GM18870 (cell line): ENCODE data around the gene CLSTN2.

ENCODE experiments used
- ATAC-seq: cut with Tn5 transposase; IDR thresholded peaks from one replicate; pipeline ENCODE4 v1.9.1; 2021; ENCODE audit warnings: moderate library complexity; ENCODE audit not compliant: unreplicated experiment

CLSTN2 gene

DNA sequence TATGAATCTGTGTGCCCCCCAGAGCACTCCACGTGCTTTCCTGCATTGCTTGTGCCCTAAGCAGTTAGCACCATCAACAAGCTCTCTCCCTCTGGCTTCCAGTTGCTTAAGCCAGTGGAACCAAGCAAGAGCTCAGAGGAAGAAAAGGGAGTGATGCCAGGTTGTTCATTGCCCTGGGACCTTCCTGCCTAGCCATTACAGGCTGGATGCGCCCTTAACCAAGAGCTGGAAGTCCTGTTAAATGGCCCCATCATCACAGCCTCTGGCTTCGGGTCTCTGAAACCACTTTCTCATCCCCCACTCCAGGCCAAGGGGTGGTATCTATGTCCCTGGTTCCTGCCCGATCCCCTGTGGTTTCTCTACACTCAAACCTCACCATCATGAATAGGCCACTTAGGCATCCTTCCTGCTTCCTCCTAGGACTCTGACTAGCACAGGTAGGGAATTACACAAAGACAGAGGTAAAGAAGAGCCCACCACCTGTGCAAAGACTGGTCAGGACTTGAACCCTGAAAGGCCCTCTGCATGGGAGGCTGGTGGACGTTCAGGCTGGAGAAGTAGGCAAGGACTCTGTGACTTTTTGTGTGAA is 433.3 kb downstream of the CLSTN2 start:
- ATAC-seq: no peak

DNA sequence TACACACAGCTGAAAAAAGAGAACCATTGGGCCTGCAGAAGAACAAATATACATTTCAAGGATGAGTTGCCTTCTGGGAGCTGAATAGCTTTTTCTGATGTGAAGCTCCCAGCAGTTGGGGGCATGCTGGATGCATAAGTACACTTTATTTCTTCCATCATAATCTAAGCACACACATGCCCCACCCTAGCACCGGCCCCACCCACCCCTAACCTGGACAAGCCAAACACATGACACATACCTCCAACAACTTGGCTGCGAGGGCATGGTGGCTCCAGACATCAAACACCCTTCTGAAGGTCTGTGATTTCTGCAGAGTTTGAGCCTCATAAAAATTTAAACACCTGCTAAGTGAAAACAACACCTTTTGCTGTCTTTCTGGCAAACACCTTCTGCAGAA is 435.7 kb downstream of the CLSTN2 start:
- ATAC-seq: no peak

DNA sequence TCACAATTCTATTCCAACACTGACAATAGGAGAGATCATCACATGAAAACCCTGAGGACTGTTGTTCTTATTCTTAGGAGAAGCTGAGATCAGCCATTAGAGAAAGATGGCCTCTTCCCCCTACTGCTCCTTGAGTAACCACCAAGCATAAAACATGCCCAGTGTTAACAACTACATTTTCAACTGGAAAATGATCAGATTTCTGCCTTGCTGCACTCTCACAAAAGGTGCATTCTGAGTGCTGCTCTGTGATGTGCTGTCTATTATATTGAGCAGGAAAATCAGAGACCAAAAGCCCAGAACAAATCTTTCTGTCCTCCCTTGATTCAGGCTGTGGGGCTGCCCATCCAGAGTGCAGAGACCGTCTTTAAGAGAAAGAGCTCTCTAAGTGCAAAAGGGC is 438.2 kb downstream of the CLSTN2 start:
- no peak for ATAC-seq

DNA sequence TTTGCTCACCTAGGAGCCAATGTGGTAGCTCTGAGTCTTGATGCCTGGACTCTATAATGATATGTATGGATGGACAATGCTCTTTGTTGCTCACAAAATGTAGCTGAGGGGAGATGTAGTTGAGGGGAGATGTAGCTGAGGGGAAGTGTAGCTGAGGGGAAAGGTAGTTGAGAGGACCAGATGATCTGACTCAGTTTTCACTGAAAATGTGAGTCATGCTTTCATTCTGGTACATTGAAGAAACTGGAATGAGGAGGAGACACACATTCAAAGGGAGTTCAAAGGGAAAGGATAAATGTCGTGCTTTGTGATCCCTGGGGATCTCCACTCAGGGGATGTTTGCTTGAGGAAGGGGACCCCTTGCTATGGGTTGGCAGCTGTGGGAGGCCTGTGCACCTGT is 440.0 kb downstream of the CLSTN2 start:
- no peak for ATAC-seq

DNA sequence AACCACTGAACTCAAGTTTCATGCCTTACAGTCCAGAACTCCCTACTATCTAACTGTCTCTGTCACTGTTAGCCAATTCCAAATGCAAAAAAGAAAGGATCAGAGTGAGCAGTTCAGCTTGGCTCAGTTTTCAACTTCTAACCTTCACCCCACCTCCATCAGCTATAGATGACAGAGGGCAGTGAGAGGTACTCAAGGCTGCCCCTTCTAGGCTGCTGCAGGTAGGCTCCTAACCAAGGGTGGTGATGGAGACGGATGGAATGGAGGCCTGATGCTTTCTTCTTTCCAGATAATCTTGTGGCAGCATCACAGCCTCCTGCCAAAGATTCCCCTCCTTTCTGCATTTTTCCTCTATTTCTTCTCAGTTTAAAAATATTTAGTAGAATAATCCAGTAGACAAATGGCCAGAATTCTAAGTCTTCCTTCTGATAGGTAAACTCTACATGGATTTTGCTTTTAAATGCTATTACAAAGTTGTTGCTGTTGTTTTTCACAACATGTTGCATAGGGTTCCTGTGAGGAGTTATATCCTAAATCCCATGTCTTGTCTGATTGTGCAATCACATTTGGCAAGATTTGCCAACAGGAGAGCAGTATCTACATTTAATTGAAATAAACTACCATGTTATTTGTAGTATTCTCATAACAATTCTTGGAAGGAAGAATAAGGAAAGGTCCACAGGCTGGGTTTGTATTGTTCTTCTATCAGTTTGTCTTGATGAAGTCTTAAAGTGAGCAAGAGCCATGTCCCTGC is 441.3 kb downstream of the CLSTN2 start:
- no peak for ATAC-seq

DNA sequence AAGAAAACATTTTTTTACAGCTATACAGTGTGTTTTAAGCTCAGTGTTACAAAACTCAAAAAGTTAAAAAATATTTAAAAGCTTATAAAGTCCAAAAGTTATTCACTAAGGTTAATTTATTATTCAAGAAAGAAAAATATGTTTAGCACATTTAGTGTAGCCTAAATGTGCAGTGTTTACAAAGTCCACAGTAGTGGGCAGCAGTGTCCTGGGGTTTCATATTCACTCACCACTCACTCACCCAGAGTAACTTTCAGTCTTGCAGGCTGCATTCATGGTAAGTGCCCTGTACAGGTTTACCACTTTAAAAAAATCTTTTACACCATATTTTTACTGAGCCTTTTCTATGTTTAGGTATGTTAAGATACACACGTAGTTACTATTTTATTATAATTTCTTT is 442.7 kb downstream of the CLSTN2 start:
- ATAC-seq: no peak

DNA sequence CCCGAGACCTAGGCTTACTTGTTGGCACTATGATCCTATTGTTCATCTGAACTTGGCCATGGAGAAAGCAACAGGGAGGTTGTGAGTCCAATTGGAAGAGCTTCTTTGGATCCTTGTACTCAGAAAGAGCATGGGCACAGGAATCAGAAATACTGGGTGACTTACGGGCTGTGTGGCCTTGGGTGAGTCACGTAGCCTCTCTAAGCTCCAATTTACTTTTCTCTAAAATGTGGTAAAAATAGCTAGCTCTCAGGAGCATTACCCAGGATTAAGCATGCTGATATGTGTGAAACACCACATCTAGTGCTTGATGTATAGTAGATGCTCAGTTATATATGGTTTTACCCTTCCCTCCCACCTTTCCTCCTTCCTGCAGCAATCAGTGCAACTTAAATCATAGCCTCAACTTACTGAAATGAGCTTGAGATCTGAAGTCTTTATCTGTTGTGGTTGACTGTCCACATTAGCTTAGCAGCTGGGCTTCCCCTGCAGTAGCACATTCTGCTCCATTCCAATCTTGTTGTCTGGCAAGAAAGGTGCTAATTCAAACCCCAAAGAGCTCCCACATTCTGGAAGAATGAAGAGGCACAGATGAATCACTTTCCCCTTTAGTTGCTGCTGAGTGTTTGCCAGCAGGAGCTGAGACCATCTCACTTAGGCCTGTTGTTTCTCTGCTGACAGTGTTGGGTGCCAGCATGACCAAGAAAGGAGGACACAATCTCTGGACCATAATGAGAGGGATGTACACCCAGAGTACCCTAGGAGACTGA is 443.8 kb downstream of the CLSTN2 start:
- no peak for ATAC-seq

DNA sequence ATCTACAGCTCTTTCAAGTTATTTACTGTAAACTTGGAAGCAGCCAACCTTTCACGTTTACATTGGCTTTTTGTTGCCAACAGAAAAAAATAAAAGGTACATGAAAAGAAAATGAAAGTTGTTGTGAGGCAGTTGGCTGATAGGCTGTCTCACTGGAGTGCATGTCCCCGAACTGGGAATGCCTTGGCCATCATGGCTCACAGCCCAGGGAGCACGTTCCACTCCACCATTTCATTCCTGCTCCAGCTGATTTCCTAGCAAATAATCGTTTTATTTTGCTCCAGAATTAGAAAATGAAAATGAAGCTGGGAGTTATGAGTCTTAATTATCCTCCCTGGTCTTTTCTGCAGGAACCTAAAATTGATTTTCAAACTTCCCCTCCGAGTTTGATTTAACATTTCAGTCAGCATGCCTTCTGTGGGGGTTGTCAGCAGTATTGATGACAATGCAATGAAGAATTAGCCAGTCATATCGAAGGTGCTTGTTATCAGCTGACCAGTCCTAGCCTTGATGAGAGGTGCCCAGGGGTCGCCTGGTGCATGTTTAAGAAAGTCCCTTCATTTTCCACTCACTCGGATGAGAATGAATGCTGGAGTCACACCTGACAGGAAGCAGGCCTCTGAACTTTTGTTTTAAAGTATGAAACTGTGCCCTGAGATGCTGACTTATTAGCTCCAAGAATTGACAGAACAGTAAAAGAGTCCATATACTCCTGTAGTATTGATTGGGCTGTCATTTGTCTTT is 449.2 kb downstream of the CLSTN2 start:
- no peak for ATAC-seq

DNA sequence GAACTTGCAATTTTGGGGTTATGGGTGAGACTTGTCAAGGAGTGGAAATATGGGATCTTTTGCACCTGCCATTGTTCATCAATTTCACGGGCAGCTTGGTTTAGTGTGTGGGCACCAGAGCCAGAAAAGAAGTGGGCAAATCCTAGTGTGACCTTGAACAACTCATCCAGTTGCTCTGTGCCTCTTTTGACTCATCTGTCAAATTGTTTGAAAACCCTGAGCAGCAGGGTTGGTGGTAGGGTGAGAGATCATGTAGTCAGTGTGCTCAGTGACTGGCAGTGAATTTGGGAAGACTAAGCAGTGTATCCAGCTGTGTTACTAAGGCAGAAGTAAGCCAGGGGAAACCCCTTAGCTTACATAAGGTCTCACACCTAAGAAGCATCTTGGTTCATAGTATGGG is 449.9 kb downstream of the CLSTN2 start:
- ATAC-seq: no peak

DNA sequence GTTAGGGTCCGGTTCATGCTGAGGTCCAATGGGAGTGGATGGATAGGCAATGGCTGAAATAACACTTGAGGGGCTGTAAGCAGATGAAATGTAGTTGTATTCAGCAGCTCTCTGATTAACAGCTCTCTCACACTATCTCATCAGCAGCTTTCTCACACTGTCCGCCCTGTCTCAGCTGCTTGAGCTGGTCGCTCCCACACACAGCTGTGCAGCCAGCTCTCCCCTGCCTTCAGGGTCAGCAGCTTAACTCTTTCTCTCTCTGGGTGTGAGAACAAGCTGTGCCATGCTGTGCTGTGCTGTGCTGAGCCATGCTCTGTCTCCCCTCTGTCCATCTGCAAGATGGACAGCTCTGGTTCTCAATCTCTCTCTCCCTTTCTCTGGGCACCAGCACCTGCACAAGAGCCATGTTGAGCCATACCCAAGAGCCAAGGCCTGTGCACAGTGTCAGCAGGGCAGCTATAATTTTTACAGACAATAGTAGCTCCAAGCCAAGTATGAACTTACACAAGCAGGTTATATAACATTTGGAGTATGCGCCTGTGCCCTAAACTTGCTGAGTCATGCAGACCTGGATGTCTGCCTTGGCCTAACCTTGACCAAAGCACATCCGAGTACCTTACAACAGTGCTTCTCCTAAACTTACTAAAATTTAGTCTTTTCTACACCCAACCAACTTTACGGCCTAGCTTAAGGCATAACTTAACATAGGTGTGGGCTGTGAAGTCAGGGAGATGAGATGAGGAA is 451.5 kb downstream of the CLSTN2 start:
- no peak for ATAC-seq

DNA sequence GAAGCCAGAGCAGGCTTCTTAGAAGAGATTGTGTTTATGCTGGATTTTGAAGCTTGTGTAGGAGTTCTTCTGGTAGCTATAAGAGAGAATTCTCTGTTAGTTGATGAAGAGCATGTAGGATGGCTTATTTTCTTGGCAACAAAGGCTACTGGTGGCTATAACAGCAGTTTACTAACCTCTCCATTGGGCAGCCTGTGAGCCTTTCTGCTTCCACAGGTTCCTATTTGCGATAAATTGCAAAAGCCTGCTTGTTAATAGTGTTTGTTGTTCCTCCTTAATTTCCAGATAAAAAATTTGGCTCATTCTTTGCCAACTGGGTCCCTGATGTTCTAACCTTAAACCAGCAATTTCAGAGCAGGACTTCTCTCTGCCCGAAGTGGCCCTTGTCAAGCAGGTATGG is 452.3 kb downstream of the CLSTN2 start:
- ATAC-seq: no peak

DNA sequence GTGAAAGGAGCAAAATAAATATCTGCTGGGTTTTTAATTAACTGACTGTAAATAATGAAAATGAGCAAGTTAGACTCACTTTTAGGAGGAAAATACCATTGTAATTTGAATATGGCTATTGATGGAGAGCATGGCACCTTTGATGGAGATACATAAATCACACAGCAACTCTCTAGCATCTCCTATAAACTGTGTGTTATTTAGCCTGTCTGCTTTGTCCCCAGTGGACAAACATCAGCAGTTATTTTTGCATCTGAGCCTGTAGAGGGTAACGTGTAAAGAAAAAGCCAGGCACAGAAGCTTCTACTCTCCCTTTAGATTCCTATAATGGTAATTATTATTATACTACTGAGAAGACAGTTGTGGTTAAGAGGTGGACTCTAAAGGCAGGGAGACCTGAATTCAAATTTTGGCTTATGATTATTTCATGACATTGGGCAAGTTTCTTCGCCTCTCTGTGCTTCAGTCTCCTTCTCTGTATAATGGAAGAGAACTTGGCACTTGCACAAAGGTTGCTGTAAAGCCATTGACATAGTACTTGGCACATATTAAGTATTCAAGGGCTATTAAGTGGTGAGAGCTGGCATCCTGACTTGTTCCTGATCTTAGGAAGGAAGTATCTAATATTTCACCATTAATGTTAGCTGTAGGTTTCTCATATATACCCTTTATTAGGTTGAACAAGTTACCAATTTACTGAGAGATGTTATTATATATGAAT is 453.4 kb downstream of the CLSTN2 start:
- no peak for ATAC-seq

DNA sequence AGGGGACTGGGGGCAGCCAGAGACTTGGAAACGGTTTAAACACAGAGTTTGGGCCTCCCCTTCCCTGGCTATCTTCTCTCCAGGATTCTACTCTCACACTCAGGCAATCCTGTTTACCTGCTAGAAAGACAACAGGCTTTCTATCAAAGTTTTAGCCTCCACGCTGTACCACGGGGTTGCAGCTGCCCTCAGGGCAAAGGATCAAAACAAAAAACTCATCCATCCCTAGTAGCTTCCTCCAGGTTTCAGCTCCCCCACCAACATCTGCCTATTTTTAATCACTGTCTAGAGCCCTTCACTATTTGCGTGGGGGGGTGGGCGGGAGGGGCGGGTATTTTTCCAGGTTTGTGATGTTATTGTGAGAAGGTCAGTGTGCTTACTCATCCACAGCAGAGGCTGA is 456.1 kb downstream of the CLSTN2 start:
- no peak for ATAC-seq

DNA sequence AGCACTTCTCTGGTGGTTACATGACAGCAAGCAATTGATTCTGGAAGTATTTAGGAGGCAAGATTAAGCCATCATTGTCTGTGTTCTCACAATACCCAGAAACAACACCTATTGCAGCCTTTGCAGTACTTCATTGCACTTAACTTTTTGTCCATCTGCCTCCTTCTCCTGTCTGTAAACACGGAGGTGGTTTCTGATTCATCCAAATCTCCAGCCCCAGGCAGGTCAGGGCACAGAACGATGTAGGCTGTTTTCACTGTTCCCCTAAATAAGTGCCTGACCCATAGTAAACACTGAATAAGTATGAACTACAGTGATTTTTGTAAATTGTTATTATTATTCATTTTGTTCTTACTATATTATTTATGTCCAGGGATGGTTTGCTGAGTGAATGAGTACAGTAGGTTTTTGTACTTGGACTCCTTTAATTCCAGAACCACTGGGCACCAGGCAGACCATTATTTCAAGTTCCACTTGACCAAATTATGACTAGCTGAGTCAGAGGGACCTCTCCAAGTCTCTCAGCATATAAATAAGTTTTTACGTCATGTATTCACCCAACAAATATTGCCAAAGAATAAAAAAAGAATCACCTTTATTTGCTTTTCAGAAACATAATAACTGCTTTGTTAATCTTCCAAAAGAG is 459.6 kb downstream of the CLSTN2 start:
- no peak for ATAC-seq

DNA sequence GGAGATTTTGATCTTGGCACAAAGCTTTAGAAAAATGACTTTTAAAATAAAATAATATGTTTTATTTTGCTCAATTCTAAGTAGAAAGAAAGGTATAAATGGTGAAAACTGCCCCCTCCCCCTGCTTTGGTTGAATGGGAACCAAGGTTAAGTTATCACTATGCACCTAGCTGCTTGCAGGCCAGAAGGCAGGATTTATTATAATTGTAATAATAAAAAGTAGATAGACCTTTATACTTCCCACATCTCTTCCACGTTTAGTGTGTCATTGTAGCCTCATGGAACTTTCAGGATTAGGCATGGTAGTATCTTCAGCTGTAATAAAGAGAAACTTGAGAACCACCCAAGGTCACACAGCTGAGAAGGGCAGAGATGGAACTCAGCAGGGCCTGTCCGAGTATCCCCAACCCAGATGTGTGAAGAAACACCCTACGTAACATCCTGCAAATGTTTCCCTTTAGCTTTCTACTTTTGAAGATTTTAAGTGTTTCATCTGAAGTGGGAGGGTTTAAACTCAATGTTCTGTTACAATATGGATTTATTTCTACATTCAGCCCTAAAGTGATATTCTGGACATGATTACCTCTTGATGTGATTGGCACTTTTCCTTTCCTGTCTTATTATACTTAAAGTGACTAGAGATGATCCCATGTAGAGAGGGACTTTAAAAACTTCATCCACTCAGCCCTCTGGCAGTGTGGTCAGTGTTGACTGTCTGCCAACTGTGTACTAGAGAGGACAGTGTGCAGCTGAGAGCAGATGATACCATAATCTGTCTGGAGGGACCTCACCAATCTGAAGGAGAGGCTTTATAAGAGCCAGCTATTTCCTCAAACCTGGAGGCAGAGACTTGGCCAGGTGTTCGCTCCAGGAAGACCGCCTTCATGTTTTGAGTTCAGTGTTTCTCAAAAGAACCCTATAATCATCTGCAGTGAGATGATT is 460.4 kb downstream of the CLSTN2 start:
- no peak for ATAC-seq

DNA sequence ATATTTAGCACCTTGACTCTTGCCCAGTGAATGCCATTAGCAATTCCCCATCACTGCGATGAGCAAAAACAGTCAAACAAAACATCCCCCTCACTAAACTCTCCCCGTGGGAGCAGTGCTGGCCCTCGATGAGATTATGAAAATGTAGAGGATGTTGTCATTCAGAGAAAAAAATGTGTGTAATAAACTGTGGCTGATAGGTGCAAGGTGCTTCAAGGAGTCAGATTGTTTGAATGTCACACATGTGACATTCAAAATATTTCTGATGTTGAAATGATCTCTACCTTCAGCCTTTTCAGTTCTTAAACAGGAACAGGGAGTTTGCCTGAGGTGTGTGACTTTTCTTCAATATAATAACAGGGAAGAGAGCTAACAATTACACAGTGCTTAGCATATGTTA is 461.1 kb downstream of the CLSTN2 start:
- no peak for ATAC-seq

DNA sequence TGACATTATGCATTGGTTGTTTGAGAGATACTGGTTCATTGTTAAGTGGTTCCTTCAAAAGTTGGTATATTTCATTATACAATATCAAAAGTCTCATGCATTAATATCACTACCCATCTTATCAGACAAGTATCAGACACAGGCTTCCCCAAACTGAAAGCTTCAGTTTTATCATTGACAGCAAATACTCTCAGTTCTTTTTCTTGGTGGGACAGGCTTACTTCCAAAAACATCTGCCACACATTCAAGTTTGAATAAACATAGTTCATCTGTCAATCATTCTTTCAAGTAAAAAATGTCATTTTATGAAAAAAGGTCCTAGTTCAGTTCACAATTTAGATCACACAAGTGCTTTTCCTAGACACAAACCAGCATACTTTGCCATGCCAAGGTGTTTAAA is 462.9 kb downstream of the CLSTN2 start:
- ATAC-seq: no peak

DNA sequence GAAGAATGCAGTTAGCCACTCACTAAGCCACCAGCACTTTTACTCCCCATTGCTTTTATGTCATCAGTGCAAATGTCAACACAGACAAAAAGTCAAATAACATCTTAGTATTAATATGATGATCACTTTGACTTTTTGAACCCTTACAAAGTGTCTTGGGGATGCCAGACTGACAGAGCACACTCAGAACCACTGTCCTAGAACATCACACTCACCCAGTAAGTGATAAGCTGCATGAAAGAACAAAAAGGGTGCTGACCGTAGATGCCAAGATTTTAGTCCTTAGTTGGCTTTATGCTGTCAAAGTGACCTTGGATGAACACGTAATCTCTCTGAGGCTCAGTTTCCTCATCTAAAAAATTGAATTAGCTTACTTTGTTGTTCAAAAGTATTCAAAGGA is 463.4 kb downstream of the CLSTN2 start:
- no peak for ATAC-seq

DNA sequence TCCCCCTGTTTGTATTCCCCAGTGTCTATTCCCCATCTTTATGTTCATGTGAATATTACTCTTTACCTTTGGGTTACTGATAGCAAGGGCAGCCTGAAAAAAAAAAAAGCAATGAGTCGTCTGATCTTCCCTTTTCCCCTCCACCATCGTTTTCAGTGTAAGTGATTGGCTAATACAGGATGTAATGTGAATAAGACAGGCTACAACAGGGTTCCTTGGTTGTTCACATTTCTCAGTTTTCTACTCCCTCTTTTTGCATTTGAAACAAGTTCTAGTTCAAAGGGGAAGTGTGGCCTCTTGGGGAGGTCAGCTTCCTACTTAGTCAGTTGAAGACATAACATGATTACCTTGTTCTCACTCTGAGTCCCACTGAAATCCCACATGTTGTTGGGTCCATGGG is 464.9 kb downstream of the CLSTN2 start:
- no peak for ATAC-seq
